Measurements from ENCODE around the gene GPR55. TPM values are rescaled to one million over a fixed set of nuclear protein-coding genes. Genes with fewer than 3 reads are reported as not detected.

The GPR55 gene
- total RNA-seq, 1 experiment from 2014 or later: not detected

DNA sequence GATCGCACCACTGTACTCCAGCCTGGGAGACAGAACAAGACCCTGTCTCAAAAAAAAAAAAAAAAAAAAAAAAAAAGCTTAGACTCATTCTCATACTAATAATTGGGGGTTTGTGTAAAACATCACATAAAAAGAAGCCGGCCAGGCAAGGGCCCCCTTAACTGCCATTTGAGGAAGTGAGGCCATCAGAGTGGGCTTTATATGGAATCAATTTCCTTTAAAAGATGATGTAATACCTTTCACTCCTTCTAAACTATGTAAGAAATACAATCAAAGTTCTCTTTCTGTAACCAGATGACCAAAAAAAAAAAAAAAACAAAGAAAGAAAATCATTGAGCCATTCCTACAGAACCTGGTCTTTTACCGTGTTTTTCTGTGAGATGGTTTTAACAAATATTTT lies 13.1 kb upstream of the GPR55 start:
- H3K27ac ChIP-seq (ENCODE audit: insufficient read length, low read depth, low read length): no peak overlapping the region
- no peak overlapping the region for H4K8ac ChIP-seq (replicated peaks; ENCODE audit: insufficient read length, low read depth, low read length)
- H2BK20ac ChIP-seq (ENCODE audit: low read depth, low read length, poor library complexity, severe bottlenecking): no peak overlapping the region
- H2BK15ac ChIP-seq (ENCODE audit: low read depth, low read length): no peak overlapping the region
- H3K4me1 ChIP-seq (ENCODE audit: insufficient read depth, low read length): peaks cover 1% of the 10 kb centered on the region; the same call in 1 of the 2 replicates
- no peak overlapping the region for H3K4me3 Mint-ChIP-seq
- H4K20me1 ChIP-seq (ENCODE audit: control insufficient read depth, insufficient read depth, insufficient read length): no peaks in the 10 kb centered on the region
- H3K79me1 ChIP-seq (ENCODE audit: insufficient read depth, low read depth, low read length, poor library complexity, severe bottlenecking): no peaks in the 10 kb centered on the region
- H3K23me2 ChIP-seq (ENCODE audit: insufficient read length, low read depth, low read length, poor library complexity, severe bottlenecking): no peaks in the 10 kb centered on the region
- no peak overlapping the region for H4K5ac ChIP-seq (ENCODE audit: insufficient read length, low read depth, low read length)
- H3K9me3 ChIP-seq (ENCODE audit: control insufficient read depth, low read depth, low read length): no peaks in the 10 kb centered on the region
- H3K4me2 ChIP-seq (ENCODE audit: insufficient read depth, insufficient read length, low read length): no peak overlapping the region
- H2BK12ac ChIP-seq (ENCODE audit: insufficient read length, low read depth, low read length): no peak overlapping the region
- H3K9me3 Mint-ChIP-seq: peaks cover 18 to 27% of the 10 kb centered on the region in 2 experiments
- H4K91ac ChIP-seq (ENCODE audit: insufficient read length, low read depth, low read length): no peak overlapping the region
- no peak overlapping the region for H3K23ac ChIP-seq (ENCODE audit: insufficient read length, low read depth, low read length)
- no peak overlapping the region for H3K9ac ChIP-seq (ENCODE audit: extremely low read depth, insufficient read length, low read length)
- no peak overlapping the region for H3T11ph ChIP-seq (ENCODE audit: low read length)
- no peak overlapping the region for H2BK5ac ChIP-seq (ENCODE audit: insufficient read length, low read length)
- peaks cover 4 to 14% (median 6%) of the 10 kb centered on the region in 3 experiments; a peak in 5 of 7 replicates for H3K36me3 Mint-ChIP-seq (ENCODE audit: insufficient read depth in 1 of 3, low read depth in 3 of 3)
- peaks cover 2% of the 10 kb centered on the region for H3K27me3 Mint-ChIP-seq (ENCODE audit: low read depth)
- H3K79me2 ChIP-seq (ENCODE audit: insufficient read depth, low read length): no peaks in the 10 kb centered on the region
- H3K56ac ChIP-seq (ENCODE audit: insufficient read length, low read depth, low read length): no peak overlapping the region
- no peak overlapping the region for H2AFZ ChIP-seq (ENCODE audit: low read length)
- DNase-seq: peak; percentile 3
- peaks cover 7 to 14% of the 10 kb centered on the region in 2 experiments for H3K4me1 Mint-ChIP-seq
- no peaks in the 10 kb centered on the region for H3K27me3 ChIP-seq (ENCODE audit: insufficient read depth, low read length)
- H3K18ac ChIP-seq (ENCODE audit: insufficient read length, low read depth, low read length): no peak overlapping the region
- no CpG with 5 or more reads among the region's 3 CpGs for WGBS (ENCODE audit: extremely low coverage, insufficient read length, low lambda C conversion rate)
- H3K27ac Mint-ChIP-seq: no peak overlapping the region
- H3K4ac ChIP-seq (ENCODE audit: low read depth, low read length): no peak overlapping the region
- no peak overlapping the region for H3K14ac ChIP-seq (ENCODE audit: insufficient read depth, low read length)
- H2AK5ac ChIP-seq (ENCODE audit: insufficient read length, low read length): no peak overlapping the region
- no peak overlapping the region for H2BK120ac ChIP-seq (ENCODE audit: low read depth, low read length, poor library complexity, severe bottlenecking)
- TF ChIP-seq, protein P1, sequence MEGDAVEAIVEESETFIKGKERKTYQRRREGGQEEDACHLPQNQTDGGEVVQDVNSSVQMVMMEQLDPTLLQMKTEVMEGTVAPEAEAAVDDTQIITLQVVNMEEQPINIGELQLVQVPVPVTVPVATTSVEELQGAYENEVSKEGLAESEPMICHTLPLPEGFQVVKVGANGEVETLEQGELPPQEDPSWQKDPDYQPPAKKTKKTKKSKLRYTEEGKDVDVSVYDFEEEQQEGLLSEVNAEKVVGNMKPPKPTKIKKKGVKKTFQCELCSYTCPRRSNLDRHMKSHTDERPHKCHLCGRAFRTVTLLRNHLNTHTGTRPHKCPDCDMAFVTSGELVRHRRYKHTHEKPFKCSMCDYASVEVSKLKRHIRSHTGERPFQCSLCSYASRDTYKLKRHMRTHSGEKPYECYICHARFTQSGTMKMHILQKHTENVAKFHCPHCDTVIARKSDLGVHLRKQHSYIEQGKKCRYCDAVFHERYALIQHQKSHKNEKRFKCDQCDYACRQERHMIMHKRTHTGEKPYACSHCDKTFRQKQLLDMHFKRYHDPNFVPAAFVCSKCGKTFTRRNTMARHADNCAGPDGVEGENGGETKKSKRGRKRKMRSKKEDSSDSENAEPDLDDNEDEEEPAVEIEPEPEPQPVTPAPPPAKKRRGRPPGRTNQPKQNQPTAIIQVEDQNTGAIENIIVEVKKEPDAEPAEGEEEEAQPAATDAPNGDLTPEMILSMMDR (conservative IDR thresholded peaks at IDR 0.05): no peak
